ENCODE data around the gene MMAA.
"Not testable (repeated sequence)": the region's sequence is repeated elsewhere in the genome, so short reads cannot be mapped to it uniquely, and the experiment has no call there.

DNA sequence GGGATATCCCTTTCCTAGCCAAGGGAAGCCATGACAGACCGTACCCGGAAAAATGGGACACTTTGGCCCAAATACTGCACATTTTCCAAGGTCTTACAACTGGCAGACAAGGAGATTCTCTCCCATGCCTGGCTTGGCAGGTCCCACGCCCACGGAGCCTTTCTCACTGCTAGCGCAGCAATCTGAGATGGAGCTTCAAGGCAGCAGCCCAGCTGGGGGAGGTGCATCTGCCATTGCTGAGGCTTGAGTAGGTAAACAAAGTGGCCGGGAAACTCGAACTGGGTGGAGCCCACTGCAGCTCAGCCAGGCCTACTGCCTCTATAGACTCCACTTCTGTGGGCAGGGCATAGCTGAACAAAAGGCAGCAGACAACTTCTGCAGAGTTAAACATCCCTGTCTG lies 44.6 kb upstream of the MMAA start:
- TF ChIP-seq, protein P1, sequence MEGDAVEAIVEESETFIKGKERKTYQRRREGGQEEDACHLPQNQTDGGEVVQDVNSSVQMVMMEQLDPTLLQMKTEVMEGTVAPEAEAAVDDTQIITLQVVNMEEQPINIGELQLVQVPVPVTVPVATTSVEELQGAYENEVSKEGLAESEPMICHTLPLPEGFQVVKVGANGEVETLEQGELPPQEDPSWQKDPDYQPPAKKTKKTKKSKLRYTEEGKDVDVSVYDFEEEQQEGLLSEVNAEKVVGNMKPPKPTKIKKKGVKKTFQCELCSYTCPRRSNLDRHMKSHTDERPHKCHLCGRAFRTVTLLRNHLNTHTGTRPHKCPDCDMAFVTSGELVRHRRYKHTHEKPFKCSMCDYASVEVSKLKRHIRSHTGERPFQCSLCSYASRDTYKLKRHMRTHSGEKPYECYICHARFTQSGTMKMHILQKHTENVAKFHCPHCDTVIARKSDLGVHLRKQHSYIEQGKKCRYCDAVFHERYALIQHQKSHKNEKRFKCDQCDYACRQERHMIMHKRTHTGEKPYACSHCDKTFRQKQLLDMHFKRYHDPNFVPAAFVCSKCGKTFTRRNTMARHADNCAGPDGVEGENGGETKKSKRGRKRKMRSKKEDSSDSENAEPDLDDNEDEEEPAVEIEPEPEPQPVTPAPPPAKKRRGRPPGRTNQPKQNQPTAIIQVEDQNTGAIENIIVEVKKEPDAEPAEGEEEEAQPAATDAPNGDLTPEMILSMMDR (IDR thresholded peaks at IDR 0.05), result not testable (repeated sequence)
- not testable (repeated sequence) for TF ChIP-seq POLR2A, EP300, POLR2AphosphoS5 (IDR thresholded peaks at IDR 0.05)
